NK-92 (cell line): ENCODE results near the gene MDH2.
"Not testable (repeated sequence)": the region's sequence is repeated elsewhere in the genome, so short reads cannot be mapped to it uniquely, and the experiment has no call there.

Source experiments
- DNase-seq: peaks from one replicate; lab custom pipeline; 2025; ENCODE audit not compliant: unreplicated experiment; lab: John Stamatoyannopoulos, UW

Gene MDH2

DNA sequence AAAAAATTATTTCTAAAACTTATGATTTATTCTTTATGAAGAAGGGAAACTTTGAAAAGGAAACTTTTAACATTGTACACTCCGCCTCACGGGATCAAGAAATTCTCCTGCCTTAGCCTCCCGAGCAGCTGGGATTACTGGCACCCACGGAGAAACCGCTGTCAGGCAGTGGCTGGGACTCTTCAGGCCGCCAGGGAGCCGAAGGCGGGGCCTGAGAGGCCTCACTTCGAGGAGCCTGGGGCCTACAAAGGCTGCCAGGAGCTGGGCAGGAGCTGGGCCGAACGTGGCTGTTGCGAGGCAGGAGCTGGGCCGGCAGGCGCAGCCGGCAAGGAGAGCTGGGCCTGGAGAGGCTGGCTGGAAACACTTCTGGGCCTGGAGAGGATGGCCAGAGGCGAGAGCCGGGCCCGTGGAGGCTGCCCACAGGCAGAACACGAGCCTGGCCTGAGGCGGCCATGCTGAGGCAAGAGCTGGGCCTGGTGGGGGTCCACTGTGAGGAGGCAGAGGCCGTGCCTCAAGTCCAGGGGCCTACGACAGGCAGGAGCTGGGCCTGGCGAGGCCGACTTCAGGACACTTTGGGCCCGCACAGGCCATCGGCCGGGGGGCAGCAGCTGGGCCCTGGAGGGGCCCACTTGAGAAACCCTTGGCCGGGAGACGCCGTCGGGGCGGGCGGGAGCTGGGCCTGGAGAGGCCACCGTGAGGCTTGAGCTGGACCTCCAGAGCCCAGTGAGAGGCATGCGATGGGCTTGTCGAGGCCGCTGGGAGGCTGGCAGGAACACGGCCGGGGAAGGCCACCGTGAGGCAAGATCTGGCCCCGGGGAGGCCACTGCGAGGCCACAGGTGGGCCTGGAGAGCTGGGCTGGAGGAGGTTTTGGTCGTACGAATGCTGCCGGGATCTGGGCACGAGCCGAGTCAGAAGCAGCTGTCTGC lies 23.7 kb downstream of the MDH2 start:
- DNase-seq: no peak

GRCh38 chr7:76072243-76073148 lies 24.6 kb downstream of the MDH2 start:
- DNase-seq: no peak

- DNase-seq: no peak
Observed at GRCh38 chr7:76073335-76073990, 25.6 kb downstream of the MDH2 start.

DNA sequence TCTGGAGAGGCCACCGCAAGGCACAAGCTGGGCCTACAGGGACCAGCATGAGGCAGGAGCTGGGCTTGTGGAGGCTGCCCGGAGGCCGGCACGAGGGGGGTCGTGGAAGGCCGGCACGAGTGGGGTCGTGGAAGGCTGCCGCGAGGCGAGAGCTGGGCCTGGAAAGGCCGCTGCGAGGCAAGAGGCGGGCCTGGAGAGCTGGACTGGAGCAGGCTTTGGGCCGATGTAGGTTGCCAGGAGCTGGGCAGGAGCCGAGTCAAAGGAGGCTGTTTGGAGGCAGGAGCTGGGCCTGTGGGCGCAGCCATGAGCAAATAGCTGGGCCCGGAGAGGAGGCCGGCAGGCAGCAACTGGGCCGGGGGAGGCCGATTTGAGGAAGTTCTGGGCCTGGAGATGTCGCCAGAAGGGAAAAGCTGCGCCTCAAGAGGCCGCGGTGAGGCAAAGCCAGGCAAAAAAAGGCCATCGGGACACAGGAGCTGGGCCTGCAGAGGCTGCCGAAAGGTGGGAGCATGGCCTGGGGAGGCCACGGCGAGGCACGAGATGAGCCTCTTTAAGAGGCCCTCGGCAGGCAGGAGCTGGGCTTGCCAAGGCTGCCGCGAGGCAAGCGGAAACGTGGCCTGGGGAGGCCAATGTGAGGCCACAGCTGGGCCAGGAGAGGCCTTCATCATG lies 26.5 kb downstream of the MDH2 start:
- no peak for DNase-seq

GRCh38 chr7:76074972-76075370 lies 27.1 kb downstream of the MDH2 start:
- no peak for DNase-seq

GRCh38 chr7:76076995-76077394 lies 29.1 kb downstream of the MDH2 start:
- DNase-seq: no peak

DNA sequence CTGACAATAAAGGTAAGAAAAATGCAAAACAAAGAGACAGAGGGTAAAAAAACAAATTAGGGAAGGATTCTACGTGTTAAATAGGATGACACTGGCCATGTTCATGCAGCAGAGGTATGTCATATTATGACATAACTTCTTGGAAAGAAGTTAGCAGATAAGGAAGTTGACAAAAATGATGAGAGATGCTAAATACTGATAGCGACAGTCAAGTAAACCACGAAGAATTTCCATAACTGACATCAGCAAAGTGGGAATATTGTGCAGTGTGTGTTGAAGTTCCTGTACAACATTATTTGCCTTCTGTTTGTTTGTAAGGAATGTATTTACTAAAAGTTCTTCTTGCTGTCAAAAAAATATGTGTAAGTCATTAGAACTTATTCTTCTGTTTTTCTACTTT lies 29.5 kb downstream of the MDH2 start:
- DNase-seq: no peak

GRCh38 chr7:76080204-76080603 lies 32.3 kb downstream of the MDH2 start:
- DNase-seq: no peak

DNA sequence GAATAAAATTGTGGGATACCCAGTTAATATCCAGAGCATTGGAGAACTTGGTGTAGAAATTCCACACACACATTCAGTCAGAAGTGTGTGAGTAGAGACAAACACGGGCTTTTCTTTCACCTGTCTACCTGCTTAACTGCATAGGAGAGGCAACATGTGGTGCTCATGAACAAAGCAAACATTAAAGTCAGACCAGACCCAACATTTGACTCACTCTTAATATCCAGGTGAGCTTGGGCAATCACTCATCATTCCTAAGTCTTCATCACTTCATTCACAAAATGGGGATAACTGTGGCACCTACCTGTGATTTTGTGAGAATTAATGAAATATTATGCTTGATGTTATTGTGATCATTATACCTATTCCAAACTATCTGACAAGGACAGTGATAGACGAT lies 36.2 kb downstream of the MDH2 start:
- not testable (repeated sequence) for DNase-seq

DNA sequence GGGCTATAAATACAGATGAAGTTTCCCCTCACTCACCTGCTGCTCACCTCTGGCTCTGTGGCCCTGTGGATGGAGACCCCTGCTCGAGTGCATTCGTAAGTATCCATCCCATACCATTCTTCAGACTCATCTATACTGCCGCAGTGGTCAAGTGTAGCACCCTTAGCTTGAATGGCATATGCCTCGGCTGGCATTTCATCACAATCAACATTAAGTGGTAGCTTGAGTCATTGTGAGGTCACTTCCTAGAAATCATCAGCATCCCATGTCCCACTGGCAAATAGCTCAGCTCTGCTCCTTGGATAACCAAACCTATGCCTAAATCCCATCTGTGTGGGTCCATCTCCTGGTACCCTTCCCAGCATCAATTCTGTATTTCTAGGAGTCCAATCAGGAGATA lies 38.2 kb downstream of the MDH2 start:
- no peak for DNase-seq

DNA sequence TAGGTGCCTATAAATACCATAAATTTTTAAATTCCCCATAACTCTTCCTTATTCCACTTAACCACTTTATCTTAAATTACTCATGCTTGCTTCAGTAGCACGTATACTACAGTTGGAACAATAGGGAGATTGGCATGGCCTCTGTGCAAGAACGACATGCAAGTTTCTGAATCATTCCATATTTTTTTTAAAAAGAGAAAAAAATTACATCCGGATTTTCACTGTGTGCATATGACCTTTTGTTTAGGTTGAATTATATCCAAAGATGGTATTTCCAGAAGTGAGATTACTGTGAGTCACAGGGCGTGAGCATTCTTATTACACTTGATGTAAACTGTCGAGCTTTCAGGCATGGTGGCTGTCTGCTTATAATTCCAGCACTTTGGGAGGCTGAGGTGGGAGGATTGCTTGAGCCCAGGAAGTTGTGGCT lies 39.5 kb downstream of the MDH2 start:
- DNase-seq: not testable (repeated sequence)

GRCh38 chr7:76089865-76090475 lies 42.1 kb downstream of the MDH2 start:
- DNase-seq: no peak

DNA sequence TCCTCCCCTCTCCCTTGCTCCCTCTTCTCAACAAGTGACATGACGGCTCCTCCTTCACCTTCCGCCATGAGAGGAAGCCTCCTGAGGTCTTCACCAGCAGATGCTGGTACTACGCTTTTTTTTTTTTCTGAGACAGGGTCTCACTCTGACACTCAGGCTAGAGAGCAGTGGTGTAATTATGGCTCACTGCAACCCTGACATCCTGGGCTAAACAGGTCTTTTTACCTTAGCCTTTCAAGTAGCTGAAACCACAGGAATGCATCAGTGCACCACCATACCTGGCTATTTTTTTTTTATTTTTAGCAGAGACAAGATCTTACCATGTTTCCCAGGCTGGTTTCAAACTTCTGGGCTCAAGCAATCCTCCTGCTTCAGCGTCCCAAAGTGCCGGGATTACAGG lies 43.6 kb downstream of the MDH2 start:
- no peak for DNase-seq

GRCh38 chr7:76093531-76093930 lies 45.6 kb downstream of the MDH2 start:
- not testable (repeated sequence) for DNase-seq

- DNase-seq: not testable (repeated sequence)
Observed at GRCh38 chr7:76094326-76094725, 46.4 kb downstream of the MDH2 start.

- DNase-seq: no peak
Observed at GRCh38 chr7:76095908-76096307, 48.0 kb downstream of the MDH2 start.

- DNase-seq: not testable (repeated sequence)
Observed at GRCh38 chr7:76101693-76102437, 54.0 kb downstream of the MDH2 start.

DNA sequence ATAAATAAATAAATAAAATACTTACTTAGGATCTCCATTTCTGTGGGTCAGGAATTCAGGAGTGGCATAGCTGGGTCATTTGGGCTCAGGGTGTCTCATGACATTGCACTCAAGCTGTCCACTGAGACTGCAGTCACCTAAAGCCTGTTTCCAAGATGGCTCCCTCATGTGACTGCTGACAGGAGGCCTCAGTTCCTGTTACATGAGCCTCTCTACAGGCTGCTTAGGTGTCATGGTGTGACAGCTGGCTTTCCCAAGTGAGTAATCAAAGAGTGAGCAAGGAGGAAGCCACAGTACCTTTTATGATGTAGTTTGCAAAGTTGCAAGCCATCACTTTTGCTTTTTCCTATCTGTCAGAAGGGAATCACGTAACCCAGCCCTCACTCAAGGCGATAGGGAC lies 55.9 kb downstream of the MDH2 start:
- not testable (repeated sequence) for DNase-seq

GRCh38 chr7:76106130-76106529 lies 58.2 kb downstream of the MDH2 start:
- DNase-seq: not testable (repeated sequence)

DNA sequence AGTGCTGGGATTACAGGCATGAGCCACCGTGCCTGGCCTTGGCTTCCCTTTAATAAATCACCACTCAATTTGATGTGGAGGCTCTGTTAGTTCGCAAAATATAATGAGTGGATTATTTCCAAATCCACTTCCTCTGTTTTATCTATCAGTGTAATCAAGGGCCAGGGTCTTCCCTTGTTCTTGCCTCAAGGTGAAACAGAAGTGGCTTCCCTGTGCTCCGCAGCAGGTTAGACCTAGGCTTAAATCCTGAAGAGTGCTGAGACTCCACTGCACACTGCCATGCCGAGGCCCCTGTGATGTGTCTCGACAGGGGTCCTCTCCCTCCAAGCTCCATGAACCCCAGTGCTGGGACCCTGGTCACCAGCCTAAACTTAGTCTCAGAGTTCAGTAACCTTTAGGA lies 59.0 kb downstream of the MDH2 start:
- DNase-seq: no peak
